GM23338 (cell line): ENCODE data around the gene NHEJ1. TPM values are rescaled to one million over a fixed set of nuclear protein-coding genes. Genes with fewer than 3 reads are reported as not detected.

ENCODE experiments used
- ATAC-seq: fragments of 200-7000 bp; cut with Tn5 transposase; 3 replicates; pipeline ENCODE4 v1.9.1; 2020
- DNase-seq: peaks from one replicate; pipeline ENCODE4 v3.0.0-alpha.2; 2015; ENCODE audit warnings: low spot score
- H2AFZ ChIP-seq: fragments of 200-600 bp; sonication (generic); 2 replicates; pipeline ENCODE4 v1.8.0; 2016; ENCODE audit warnings: antibody characterized with exemption, mild to moderate bottlenecking, moderate library complexity
- H3F3A ChIP-seq: fragments of 200-600 bp; sonication (generic); replicated peaks from 2 replicates; pipeline ENCODE4 v1.8.0; 2017; ENCODE audit warnings: antibody characterized with exemption, mixed run types, low read depth
- H3K27ac ChIP-seq: fragments of 200-600 bp; sonication (generic); 2 replicates; pipeline ENCODE4 v1.6.1; 2016; ENCODE audit warnings: low read depth
- H3K27me3 ChIP-seq: fragments of 200-600 bp; sonication (generic); 2 replicates; pipeline ENCODE4 v1.8.0; 2016; ENCODE audit warnings: mild to moderate bottlenecking, mixed run types, moderate library complexity; ENCODE audit not compliant: insufficient read depth
- H3K36me3 ChIP-seq: fragments of 200-600 bp; sonication (generic); 2 replicates; pipeline ENCODE4 v1.8.0; 2016; ENCODE audit warnings: mild to moderate bottlenecking; ENCODE audit not compliant: insufficient read depth
- H3K4me1 ChIP-seq: fragments of 200-600 bp; sonication (generic); 2 replicates; pipeline ENCODE4 v1.8.0; 2016; ENCODE audit warnings: mild to moderate bottlenecking, moderate library complexity; ENCODE audit not compliant: insufficient read depth
- H3K4me2 ChIP-seq: fragments of 200-600 bp; sonication (generic); 2 replicates; pipeline ENCODE4 v1.7.1; 2017; ENCODE audit warnings: mixed run types
- H3K4me3 ChIP-seq: fragments of 200-600 bp; sonication (generic); 2 replicates; pipeline ENCODE4 v1.6.1; 2016; ENCODE audit warnings: mixed run types
- H3K79me2 ChIP-seq: fragments of 200-600 bp; sonication (generic); replicated peaks from 2 replicates; pipeline ENCODE4 v1.8.0; 2017; ENCODE audit warnings: mild to moderate bottlenecking; ENCODE audit not compliant: insufficient read depth
- H3K9me2 ChIP-seq: fragments of 200-600 bp; sonication (generic); 2 replicates; pipeline ENCODE4 v1.8.0; 2017; ENCODE audit not compliant: insufficient read depth
- H4K20me1 ChIP-seq: fragments of 200-600 bp; sonication (generic); replicated peaks from 2 replicates; pipeline ENCODE4 v1.8.0; 2017; ENCODE audit warnings: mild to moderate bottlenecking; ENCODE audit not compliant: insufficient read depth
- H3K27ac Mint-ChIP-seq: 2 replicates; pipeline ENCODE4 v1.8.0; 2020; ENCODE audit warnings: inconsistent platforms, mild to moderate bottlenecking, moderate library complexity, mixed read lengths
- H3K27me3 Mint-ChIP-seq: 3 replicates; pipeline ENCODE4 v1.8.0; 2022; ENCODE audit warnings: low read depth, mild to moderate bottlenecking, moderate library complexity, mixed read lengths, inconsistent platforms; ENCODE audit not compliant: insufficient read depth, poor library complexity
- H3K36me3 Mint-ChIP-seq: 3 replicates; pipeline ENCODE4 v1.8.0; 2021; ENCODE audit warnings: low read depth, mild to moderate bottlenecking, inconsistent platforms, moderate library complexity, mixed read lengths
- H3K4me1 Mint-ChIP-seq: 3 replicates; pipeline ENCODE4 v1.8.0; 2020; ENCODE audit warnings: mild to moderate bottlenecking, inconsistent platforms, mixed read lengths
- H3K4me3 Mint-ChIP-seq: 3 replicates; pipeline ENCODE4 v1.8.0; 2021; ENCODE audit warnings: moderate library complexity, mild to moderate bottlenecking, inconsistent platforms, mixed read lengths
- H3K9me3 Mint-ChIP-seq: 3 replicates; pipeline ENCODE4 v1.8.0; 2020; ENCODE audit warnings: moderate library complexity, mild to moderate bottlenecking, inconsistent platforms, mixed read lengths
- CREB1 ChIP-seq: fragments of 250-450 bp; sonication (Bioruptor Pico); IDR thresholded peaks from 2 replicates; pipeline ENCODE4 v1.5.0; 2020; ENCODE audit warnings: low read depth, mild to moderate bottlenecking, moderate library complexity
- EZH2 ChIP-seq: fragments of 200-600 bp; sonication (generic); IDR thresholded peaks from one replicate; pipeline ENCODE4 v1.8.0; 2017; ENCODE audit warnings: antibody characterized with exemption, mild to moderate bottlenecking, low read depth; ENCODE audit not compliant: unreplicated experiment
- EZH2phosphoT487 ChIP-seq: fragments of 200-600 bp; sonication (generic); IDR thresholded peaks from one replicate; pipeline ENCODE4 v1.8.1; 2018; ENCODE audit warnings: antibody characterized with exemption; ENCODE audit not compliant: unreplicated experiment
- JUNB ChIP-seq: IDR thresholded peaks from one replicate; pipeline ENCODE4 v1.6.1; 2016; ENCODE audit warnings: antibody characterized with exemption; ENCODE audit not compliant: unreplicated experiment
- NANOG ChIP-seq: IDR thresholded peaks from 2 replicates; pipeline ENCODE4 v1.6.1; 2016; ENCODE audit warnings: antibody characterized with exemption, borderline replicate concordance
- POLR2AphosphoS5 ChIP-seq: IDR thresholded peaks from 2 replicates; pipeline ENCODE4 v1.6.1; 2016; ENCODE audit warnings: antibody characterized with exemption, low read depth
- STAT1 ChIP-seq: IDR thresholded peaks from one replicate; pipeline ENCODE4 v1.6.1; 2016; ENCODE audit warnings: antibody characterized with exemption; ENCODE audit not compliant: unreplicated experiment
- ZNF114 ChIP-seq: fragments of 250-450 bp; sonication (Bioruptor Pico); IDR thresholded peaks from 2 replicates; pipeline ENCODE4 v1.5.0; 2020; ENCODE audit warnings: mild to moderate bottlenecking, moderate library complexity
- ZNF331 ChIP-seq: fragments of 250-450 bp; sonication (Bioruptor Pico); IDR thresholded peaks from 2 replicates; pipeline ENCODE4 v1.5.0; 2020; ENCODE audit warnings: low read depth, mild to moderate bottlenecking, moderate library complexity
- polyA plus RNA-seq: library from polyadenylated mRNA; unstranded; fragments of >200 nt; fragmentation: Nextera tagmentation; extraction: Ambion mirVana; gene quantifications from 2 replicates; pipeline ENCODE4 v1.2.1, GENCODE V29; 2016
- total RNA-seq: library from RNA; depleted of rRNA; stranded (reverse); fragments of >200 nt; shearing (Covaris generic); gene quantifications from 2 replicates; pipeline ENCODE4 v1.2.3, GENCODE V29; 2014
- TF ChIP-seq, protein P1 (sequence below), 2 experiments: fragments of 200-600 bp in 1 of 2; sonication (generic) in 1 of 2; conservative IDR thresholded peaks; 2 replicates each; pipeline versions ENCODE4 v1.5.1 to v1.6.1; 2016 to 2017; ENCODE audit warnings: antibody characterized with exemption in 2 of 2, low read depth in 2 of 2, mild to moderate bottlenecking in 2 of 2, moderate library complexity in 1 of 2
- TF ChIP-seq, protein P2 (sequence below): IDR thresholded peaks from 2 replicates; pipeline ENCODE4 v1.6.1; 2016; ENCODE audit warnings: antibody characterized with exemption
- TF ChIP-seq, protein P3 (sequence below): fragments of 250-450 bp; sonication (Bioruptor Pico); IDR thresholded peaks from 2 replicates; pipeline ENCODE4 v1.5.0; 2020; ENCODE audit warnings: mild to moderate bottlenecking, moderate library complexity
- TF ChIP-seq, protein P4 (sequence below): IDR thresholded peaks from one replicate; pipeline ENCODE4 v1.6.1; 2018; ENCODE audit warnings: antibody characterized with exemption; ENCODE audit not compliant: unreplicated experiment

The NHEJ1 gene
- total and polyA plus RNA-seq, 2 experiments from 2014 or later = 19.6 to 30.6 TPM

DNA sequence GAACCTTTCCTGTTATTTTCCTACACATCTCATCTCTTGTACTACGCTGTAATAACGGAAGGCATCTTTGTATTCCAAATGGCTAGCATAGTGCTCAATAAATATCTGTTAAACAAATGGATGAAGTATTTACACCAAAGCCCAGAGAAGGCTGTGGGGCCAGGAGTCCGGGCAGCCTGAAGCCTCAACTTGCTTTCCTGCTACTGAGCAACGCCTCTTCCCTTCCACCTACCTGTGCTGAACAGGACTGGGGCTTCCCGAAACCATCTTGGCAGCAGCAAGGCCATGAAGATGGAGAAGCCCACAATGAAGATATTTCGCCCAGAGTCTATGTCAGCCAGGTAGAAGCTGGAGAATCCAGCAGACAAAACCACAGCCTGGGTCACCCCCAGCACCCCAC lies 2.5 kb upstream of the NHEJ1 start:
- Mint-ChIP-seq H3K4me3 (no peak overlapping the region), H3K27me3 (peaks cover 19% of the 10 kb centered on the region), H3K4me1 (peaks cover 16% of the 10 kb centered on the region), H3K9me3 (no peaks in the 10 kb centered on the region), H3K27ac (no peak overlapping the region), H3K36me3 (no peaks in the 10 kb centered on the region; the same call in 2 of the 3 replicates)
- Histone ChIP-seq H3K79me2 (peaks cover 7% of the 10 kb centered on the region; the same call in 1 of the 2 replicates), H3K36me3 (no peaks in the 10 kb centered on the region), H4K20me1 (no peaks in the 10 kb centered on the region; the same call in 1 of the 2 replicates), H3F3A (0 out of 2 replicates have a peak, but pooled peaks cover 3% of the 10 kb centered on the region), H3K4me3 (no peak overlapping the region), H2AFZ (no peak overlapping the region), H3K4me2 (no peak overlapping the region), H3K27ac (no peak overlapping the region), H3K9me2 (no peaks in the 10 kb centered on the region), H3K4me1 (peaks cover 4% of the 10 kb centered on the region; the same call in 1 of the 2 replicates), H3K27me3 (no peaks in the 10 kb centered on the region)
- DNase-seq (no peak), ATAC-seq (no peak)
- TF ChIP-seq, protein P1, sequence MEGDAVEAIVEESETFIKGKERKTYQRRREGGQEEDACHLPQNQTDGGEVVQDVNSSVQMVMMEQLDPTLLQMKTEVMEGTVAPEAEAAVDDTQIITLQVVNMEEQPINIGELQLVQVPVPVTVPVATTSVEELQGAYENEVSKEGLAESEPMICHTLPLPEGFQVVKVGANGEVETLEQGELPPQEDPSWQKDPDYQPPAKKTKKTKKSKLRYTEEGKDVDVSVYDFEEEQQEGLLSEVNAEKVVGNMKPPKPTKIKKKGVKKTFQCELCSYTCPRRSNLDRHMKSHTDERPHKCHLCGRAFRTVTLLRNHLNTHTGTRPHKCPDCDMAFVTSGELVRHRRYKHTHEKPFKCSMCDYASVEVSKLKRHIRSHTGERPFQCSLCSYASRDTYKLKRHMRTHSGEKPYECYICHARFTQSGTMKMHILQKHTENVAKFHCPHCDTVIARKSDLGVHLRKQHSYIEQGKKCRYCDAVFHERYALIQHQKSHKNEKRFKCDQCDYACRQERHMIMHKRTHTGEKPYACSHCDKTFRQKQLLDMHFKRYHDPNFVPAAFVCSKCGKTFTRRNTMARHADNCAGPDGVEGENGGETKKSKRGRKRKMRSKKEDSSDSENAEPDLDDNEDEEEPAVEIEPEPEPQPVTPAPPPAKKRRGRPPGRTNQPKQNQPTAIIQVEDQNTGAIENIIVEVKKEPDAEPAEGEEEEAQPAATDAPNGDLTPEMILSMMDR (conservative IDR thresholded peaks at IDR 0.05; ENCODE audit: low read depth in 2 of 2) = no peak
- TF ChIP-seq, protein P2, sequence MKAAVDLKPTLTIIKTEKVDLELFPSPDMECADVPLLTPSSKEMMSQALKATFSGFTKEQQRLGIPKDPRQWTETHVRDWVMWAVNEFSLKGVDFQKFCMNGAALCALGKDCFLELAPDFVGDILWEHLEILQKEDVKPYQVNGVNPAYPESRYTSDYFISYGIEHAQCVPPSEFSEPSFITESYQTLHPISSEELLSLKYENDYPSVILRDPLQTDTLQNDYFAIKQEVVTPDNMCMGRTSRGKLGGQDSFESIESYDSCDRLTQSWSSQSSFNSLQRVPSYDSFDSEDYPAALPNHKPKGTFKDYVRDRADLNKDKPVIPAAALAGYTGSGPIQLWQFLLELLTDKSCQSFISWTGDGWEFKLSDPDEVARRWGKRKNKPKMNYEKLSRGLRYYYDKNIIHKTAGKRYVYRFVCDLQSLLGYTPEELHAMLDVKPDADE = no peak
- TF ChIP-seq, protein P3, sequence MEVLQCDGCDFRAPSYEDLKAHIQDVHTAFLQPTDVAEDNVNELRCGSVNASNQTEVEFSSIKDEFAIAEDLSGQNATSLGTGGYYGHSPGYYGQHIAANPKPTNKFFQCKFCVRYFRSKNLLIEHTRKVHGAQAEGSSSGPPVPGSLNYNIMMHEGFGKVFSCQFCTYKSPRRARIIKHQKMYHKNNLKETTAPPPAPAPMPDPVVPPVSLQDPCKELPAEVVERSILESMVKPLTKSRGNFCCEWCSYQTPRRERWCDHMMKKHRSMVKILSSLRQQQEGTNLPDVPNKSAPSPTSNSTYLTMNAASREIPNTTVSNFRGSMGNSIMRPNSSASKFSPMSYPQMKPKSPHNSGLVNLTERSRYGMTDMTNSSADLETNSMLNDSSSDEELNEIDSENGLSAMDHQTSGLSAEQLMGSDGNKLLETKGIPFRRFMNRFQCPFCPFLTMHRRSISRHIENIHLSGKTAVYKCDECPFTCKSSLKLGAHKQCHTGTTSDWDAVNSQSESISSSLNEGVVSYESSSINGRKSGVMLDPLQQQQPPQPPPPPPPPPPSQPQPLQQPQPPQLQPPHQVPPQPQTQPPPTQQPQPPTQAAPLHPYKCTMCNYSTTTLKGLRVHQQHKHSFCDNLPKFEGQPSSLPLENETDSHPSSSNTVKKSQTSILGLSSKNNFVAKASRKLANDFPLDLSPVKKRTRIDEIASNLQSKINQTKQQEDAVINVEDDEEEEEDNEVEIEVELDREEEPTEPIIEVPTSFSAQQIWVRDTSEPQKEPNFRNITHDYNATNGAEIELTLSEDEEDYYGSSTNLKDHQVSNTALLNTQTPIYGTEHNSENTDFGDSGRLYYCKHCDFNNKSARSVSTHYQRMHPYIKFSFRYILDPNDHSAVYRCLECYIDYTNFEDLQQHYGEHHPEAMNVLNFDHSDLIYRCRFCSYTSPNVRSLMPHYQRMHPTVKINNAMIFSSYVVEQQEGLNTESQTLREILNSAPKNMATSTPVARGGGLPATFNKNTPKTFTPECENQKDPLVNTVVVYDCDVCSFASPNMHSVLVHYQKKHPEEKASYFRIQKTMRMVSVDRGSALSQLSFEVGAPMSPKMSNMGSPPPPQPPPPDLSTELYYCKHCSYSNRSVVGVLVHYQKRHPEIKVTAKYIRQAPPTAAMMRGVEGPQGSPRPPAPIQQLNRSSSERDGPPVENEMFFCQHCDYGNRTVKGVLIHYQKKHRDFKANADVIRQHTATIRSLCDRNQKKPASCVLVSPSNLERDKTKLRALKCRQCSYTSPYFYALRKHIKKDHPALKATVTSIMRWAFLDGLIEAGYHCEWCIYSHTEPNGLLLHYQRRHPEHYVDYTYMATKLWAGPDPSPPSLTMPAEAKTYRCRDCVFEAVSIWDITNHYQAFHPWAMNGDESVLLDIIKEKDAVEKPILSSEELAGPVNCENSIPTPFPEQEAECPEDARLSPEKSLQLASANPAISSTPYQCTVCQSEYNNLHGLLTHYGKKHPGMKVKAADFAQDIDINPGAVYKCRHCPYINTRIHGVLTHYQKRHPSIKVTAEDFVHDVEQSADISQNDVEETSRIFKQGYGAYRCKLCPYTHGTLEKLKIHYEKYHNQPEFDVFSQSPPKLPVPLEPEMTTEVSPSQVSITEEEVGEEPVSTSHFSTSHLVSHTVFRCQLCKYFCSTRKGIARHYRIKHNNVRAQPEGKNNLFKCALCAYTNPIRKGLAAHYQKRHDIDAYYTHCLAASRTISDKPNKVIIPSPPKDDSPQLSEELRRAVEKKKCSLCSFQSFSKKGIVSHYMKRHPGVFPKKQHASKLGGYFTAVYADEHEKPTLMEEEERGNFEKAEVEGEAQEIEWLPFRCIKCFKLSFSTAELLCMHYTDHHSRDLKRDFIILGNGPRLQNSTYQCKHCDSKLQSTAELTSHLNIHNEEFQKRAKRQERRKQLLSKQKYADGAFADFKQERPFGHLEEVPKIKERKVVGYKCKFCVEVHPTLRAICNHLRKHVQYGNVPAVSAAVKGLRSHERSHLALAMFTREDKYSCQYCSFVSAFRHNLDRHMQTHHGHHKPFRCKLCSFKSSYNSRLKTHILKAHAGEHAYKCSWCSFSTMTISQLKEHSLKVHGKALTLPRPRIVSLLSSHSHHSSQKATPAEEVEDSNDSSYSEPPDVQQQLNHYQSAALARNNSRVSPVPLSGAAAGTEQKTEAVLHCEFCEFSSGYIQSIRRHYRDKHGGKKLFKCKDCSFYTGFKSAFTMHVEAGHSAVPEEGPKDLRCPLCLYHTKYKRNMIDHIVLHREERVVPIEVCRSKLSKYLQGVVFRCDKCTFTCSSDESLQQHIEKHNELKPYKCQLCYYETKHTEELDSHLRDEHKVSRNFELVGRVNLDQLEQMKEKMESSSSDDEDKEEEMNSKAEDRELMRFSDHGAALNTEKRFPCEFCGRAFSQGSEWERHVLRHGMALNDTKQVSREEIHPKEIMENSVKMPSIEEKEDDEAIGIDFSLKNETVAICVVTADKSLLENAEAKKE (CRISPR knock-in tag) = no peak
- TF ChIP-seq ZNF114 (CRISPR knock-in tag) (no peak), EZH2phosphoT487 (no peak), STAT1 (no peak), POLR2AphosphoS5 (no peak), ZNF331 (CRISPR knock-in tag) (no peak), EZH2 (no peak), JUNB (no peak), NANOG (no peak), CREB1 (CRISPR knock-in tag) (no peak)
- TF ChIP-seq, protein P4, sequence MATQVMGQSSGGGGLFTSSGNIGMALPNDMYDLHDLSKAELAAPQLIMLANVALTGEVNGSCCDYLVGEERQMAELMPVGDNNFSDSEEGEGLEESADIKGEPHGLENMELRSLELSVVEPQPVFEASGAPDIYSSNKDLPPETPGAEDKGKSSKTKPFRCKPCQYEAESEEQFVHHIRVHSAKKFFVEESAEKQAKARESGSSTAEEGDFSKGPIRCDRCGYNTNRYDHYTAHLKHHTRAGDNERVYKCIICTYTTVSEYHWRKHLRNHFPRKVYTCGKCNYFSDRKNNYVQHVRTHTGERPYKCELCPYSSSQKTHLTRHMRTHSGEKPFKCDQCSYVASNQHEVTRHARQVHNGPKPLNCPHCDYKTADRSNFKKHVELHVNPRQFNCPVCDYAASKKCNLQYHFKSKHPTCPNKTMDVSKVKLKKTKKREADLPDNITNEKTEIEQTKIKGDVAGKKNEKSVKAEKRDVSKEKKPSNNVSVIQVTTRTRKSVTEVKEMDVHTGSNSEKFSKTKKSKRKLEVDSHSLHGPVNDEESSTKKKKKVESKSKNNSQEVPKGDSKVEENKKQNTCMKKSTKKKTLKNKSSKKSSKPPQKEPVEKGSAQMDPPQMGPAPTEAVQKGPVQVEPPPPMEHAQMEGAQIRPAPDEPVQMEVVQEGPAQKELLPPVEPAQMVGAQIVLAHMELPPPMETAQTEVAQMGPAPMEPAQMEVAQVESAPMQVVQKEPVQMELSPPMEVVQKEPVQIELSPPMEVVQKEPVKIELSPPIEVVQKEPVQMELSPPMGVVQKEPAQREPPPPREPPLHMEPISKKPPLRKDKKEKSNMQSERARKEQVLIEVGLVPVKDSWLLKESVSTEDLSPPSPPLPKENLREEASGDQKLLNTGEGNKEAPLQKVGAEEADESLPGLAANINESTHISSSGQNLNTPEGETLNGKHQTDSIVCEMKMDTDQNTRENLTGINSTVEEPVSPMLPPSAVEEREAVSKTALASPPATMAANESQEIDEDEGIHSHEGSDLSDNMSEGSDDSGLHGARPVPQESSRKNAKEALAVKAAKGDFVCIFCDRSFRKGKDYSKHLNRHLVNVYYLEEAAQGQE = no peak
